Nephron (organoid): Measurements from ENCODE around the gene TFAP2A.

Experiments used
- H3K27ac Mint-ChIP-seq, 3 experiments: 2 replicates each; pipeline ENCODE4 v1.8.0; 2020; ENCODE audit warnings: mixed read lengths in 3 of 3, mild to moderate bottlenecking in 2 of 3, moderate library complexity in 1 of 3
- H3K27me3 Mint-ChIP-seq: 2 replicates; pipeline ENCODE4 v1.8.0; 2021; ENCODE audit warnings: low read depth, mild to moderate bottlenecking, moderate library complexity, mixed read lengths
- H3K36me3 Mint-ChIP-seq: 2 replicates; pipeline ENCODE4 v1.8.0; 2020; ENCODE audit warnings: low read depth, mixed read lengths
- H3K4me1 Mint-ChIP-seq: 2 replicates; pipeline ENCODE4 v1.8.0; 2020; ENCODE audit warnings: mixed read lengths
- H3K4me3 Mint-ChIP-seq, 3 experiments: 2 replicates each; pipeline ENCODE4 v1.8.0; 2020; ENCODE audit warnings: mild to moderate bottlenecking in 3 of 3, mixed read lengths in 3 of 3, moderate library complexity in 2 of 3
- H3K9me3 Mint-ChIP-seq: 2 replicates; pipeline ENCODE4 v1.8.0; 2020; ENCODE audit warnings: mixed read lengths
- TF ChIP-seq, protein P1 (sequence below), 3 experiments: fragments of 200-600 bp; sonication (generic); IDR thresholded peaks; one replicate each; pipeline ENCODE4 v1.5.0; 2021; ENCODE audit warnings: antibody characterized with exemption in 3 of 3; ENCODE audit not compliant: unreplicated experiment in 3 of 3

TFAP2A gene

DNA sequence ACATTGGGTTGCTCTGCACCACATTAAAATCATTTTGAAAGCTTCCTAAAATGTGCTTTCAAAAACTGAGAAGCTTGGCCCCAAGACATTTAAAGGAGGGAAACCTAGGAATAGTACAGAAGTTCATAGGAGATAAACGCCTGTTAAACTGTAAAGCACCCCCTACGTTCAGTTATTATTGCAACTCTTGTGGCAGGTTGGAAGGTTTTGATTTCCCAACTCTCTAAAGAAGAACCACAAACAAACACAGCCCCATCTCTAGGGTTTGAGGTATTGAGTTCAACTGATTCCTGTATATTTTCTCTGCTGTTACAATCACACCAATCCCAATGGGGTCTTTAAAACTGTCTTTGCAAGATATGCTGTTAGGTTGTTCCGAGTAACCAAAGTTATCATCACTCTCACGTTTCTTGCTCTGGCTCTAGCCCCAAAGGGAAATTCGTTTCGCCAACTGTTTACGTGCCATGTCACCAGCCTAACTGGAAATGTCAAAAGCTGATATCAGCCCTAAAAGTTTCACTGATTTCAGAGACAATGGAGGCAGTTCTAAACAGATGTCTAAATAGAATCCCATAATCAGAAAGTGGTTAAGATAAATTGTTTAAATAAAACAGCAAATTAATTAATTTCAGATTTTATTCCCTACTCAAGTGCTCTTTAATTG is 12.1 kb downstream of the TFAP2A start:
- Mint-ChIP-seq H3K36me3 (no peaks in the 10 kb centered on the region), H3K27ac (peak overlapping the region in 1 of 3 experiments; percentile 71), H3K9me3 (peaks cover 3% of the 10 kb centered on the region), H3K4me3 (peak overlapping the region; percentile 90 to 92 (median 91)), H3K27me3 (peaks cover 99% of the 10 kb centered on the region), H3K4me1 (peaks cover 9% of the 10 kb centered on the region)
- TF ChIP-seq, protein P1, sequence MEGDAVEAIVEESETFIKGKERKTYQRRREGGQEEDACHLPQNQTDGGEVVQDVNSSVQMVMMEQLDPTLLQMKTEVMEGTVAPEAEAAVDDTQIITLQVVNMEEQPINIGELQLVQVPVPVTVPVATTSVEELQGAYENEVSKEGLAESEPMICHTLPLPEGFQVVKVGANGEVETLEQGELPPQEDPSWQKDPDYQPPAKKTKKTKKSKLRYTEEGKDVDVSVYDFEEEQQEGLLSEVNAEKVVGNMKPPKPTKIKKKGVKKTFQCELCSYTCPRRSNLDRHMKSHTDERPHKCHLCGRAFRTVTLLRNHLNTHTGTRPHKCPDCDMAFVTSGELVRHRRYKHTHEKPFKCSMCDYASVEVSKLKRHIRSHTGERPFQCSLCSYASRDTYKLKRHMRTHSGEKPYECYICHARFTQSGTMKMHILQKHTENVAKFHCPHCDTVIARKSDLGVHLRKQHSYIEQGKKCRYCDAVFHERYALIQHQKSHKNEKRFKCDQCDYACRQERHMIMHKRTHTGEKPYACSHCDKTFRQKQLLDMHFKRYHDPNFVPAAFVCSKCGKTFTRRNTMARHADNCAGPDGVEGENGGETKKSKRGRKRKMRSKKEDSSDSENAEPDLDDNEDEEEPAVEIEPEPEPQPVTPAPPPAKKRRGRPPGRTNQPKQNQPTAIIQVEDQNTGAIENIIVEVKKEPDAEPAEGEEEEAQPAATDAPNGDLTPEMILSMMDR (IDR thresholded peaks at IDR 0.05; ENCODE audit: unreplicated experiment in 3 of 3), result no peak

DNA sequence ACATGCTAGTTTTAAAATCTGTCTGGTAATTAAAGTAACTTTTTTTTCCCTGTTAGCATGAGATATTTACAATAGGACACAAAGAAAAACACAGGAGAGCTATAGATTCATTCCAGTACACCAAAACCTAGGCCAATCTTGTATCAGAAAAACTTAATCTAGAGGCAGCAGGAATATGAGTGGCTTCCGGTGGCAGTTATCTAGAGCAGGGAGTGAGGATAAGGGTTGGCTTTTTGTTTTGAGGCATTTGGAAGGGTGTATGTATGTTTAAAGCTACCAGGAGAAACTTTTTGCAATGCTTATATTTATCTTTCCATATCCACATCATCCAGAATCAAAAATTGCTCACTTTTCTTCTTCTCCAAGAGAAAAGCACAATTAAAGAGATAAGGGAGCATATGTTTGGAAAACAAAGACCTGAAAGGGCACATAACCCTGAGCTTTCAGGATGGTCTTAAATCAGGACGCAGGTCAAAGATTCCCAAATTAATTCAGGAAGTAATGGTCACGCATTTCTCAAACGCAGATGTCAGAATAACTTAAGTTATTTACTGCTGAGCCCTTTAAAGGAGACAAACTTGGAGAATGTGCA is 13.1 kb downstream of the TFAP2A start:
- TF ChIP-seq, protein P1 (IDR thresholded peaks at IDR 0.05; ENCODE audit: unreplicated experiment in 3 of 3), result no peak
- Mint-ChIP-seq H3K36me3 (no peaks in the 10 kb centered on the region), H3K4me1 (peaks cover 9% of the 10 kb centered on the region), H3K27me3 (peaks cover 99% of the 10 kb centered on the region), H3K4me3 (peak overlapping the region; percentile 21 to 69 (median 26)), H3K27ac (no peak overlapping the region), H3K9me3 (no peaks in the 10 kb centered on the region)

DNA sequence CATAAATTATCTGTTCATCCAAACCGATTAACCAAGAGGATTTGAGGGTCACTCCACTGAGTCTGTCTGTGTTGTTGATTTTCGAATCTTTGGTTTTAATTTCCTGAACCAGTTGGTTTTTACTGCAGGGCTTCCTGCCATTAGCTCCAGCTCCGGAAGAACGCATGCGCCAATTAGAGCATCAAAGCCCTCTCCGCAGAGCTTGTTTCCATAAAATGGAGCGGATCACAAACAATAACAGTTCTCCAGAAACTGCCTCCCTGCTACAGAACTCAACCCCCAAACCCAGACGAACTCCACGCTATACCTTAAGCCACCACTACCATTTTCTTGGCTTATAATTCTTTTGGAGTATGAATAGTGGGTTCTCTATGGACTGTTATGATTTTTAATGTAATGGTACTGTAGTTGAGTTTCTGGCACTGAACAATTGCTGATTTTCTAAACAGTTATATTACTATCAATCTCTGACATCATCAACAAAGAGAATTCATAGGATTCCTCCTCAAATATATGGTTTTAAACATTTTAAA is 13.8 kb downstream of the TFAP2A start:
- no peak overlapping the region for H3K4me3 Mint-ChIP-seq
- peaks cover 99% of the 10 kb centered on the region for H3K27me3 Mint-ChIP-seq
- H3K9me3 Mint-ChIP-seq, result no peaks in the 10 kb centered on the region
- H3K27ac Mint-ChIP-seq, result no peak overlapping the region
- H3K4me1 Mint-ChIP-seq, result peaks cover 9% of the 10 kb centered on the region
- TF ChIP-seq, protein P1 (IDR thresholded peaks at IDR 0.05; ENCODE audit: unreplicated experiment in 3 of 3), result no peak
- no peaks in the 10 kb centered on the region for H3K36me3 Mint-ChIP-seq

DNA sequence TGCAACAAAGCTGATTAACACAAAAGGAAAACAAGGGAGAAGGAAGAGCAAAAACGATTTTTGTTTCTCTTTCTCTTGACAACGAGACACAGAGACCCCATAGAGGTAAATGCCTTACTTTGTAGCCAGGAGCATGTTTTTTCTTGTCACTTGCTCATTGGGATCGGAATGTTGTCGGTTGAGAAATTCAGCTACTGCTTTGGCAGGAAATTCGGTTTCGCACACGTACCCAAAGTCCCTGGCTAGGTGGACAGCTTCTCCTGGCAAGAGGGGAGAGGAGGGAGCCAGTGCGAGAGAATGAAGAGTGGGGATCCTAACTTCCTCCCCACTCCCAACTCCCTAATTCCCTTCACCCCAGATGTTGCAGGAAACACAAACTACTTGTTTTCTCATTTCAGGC is 14.5 kb downstream of the TFAP2A start:
- H3K4me1 Mint-ChIP-seq, result peaks cover 13% of the 10 kb centered on the region
- H3K4me3 Mint-ChIP-seq, result no peak overlapping the region
- H3K36me3 Mint-ChIP-seq, result no peaks in the 10 kb centered on the region
- H3K27me3 Mint-ChIP-seq, result peaks cover 99% of the 10 kb centered on the region
- H3K27ac Mint-ChIP-seq, result no peak overlapping the region
- no peaks in the 10 kb centered on the region for H3K9me3 Mint-ChIP-seq
- TF ChIP-seq, protein P1 (IDR thresholded peaks at IDR 0.05; ENCODE audit: unreplicated experiment in 3 of 3), result no peak

DNA sequence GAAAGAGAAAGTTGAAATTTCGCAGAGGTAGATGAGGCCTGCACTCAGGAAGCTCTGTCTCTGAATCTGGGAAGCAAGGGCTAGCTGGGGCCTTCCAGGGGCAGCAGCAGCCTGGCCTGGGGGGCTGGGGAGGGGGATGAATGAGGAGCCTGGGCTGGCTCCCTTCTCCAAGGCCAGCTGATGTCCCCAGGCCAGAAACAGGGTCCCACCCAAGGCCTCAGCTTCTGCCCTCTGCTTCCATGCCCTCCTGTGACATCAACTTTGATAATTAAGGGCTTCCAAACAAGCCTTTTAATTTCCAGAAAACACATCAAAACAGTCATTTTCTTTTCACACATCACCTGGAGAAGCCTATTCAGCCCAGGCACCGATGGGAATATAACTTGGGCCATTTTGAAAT is 15.4 kb downstream of the TFAP2A start:
- H3K27ac Mint-ChIP-seq, result no peak overlapping the region
- H3K27me3 Mint-ChIP-seq, result peaks cover 99% of the 10 kb centered on the region
- no peak overlapping the region for H3K4me3 Mint-ChIP-seq
- TF ChIP-seq, protein P1 (IDR thresholded peaks at IDR 0.05; ENCODE audit: unreplicated experiment in 3 of 3), result no peak
- H3K4me1 Mint-ChIP-seq, result peaks cover 13% of the 10 kb centered on the region
- H3K9me3 Mint-ChIP-seq, result no peaks in the 10 kb centered on the region
- no peaks in the 10 kb centered on the region for H3K36me3 Mint-ChIP-seq
